ENCODE results near the gene TYSND1. TPM values are rescaled to one million over a fixed set of nuclear protein-coding genes. Genes with fewer than 3 reads are reported as not detected.

The TYSND1 gene
- total RNA-seq, 1 experiment from 2014 or later = 39.3 TPM

- intact Hi-C loops (cut with micrococcal nuclease; ENCODE audit: unreplicated experiment) (no loop called here), in situ Hi-C loops (cut with HindIII; ENCODE audit: low pct_unique_long_range_greater_than_20kb, low sequenced_read_pairs) (no loop called here)
- Histone ChIP-seq H3K4me1 (ENCODE audit: control insufficient read depth, insufficient read depth, low read length) (no peaks in the 10 kb centered on the region; the same call in 1 of the 2 replicates), H3K36me3 (ENCODE audit: control insufficient read depth, insufficient read depth, low read length) (no peaks in the 10 kb centered on the region), H3K27ac (ENCODE audit: low read length) (no peak overlapping the region), H3K9me3 (ENCODE audit: control insufficient read depth, insufficient read depth, low read depth, low read length) (no peaks in the 10 kb centered on the region), H3K4me3 (ENCODE audit: low read depth in 2 of 2, low read length in 2 of 2) (no peak overlapping the region), H3K27me3 (ENCODE audit: control insufficient read depth, insufficient read depth, low read length) (no peaks in the 10 kb centered on the region)
- DNase-seq (ENCODE audit: low read depth, low spot score) (no peak), ATAC-seq (no peak)
- ChIA-PET CTCF (no interaction called here), POLR2A (no interaction called here)
- no TSS peak for BruUV-seq (replicated peaks)
- no peak for TF ChIP-seq POLR2AphosphoS5 (IDR thresholded peaks at IDR 0.05; ENCODE audit: low read depth, low read length)
- no peak for TF ChIP-seq REST (IDR thresholded peaks at IDR 0.05; ENCODE audit: insufficient read depth in 1 of 2, low read depth in 2 of 2, low read length in 1 of 2)
- TF ChIP-seq TCF7L2 (IDR thresholded peaks at IDR 0.05; ENCODE audit: low read depth, low read length) = no peak
- no peak for TF ChIP-seq SIN3A (IDR thresholded peaks at IDR 0.05; ENCODE audit: borderline replicate concordance, insufficient read depth, low read depth, low read length)
- no peak for TF ChIP-seq CTCF (IDR thresholded peaks at IDR 0.05)
Measured at GRCh38 chr10:70139151-70139996, 7.1 kb downstream of the TYSND1 start.

GRCh38 chr10:70137927-70138883 is 8.3 kb downstream of the TYSND1 start:
- CTCF ChIA-PET = interaction anchor here (0.7 kb wide), 1 partner anchor 13 kb away, joined by 8 read pairs; no protein-coding TSS in a partner anchor
- in situ Hi-C loops (cut with HindIII; ENCODE audit: low pct_unique_long_range_greater_than_20kb, low sequenced_read_pairs) = no loop called here
- no peaks in the 10 kb centered on the region for H3K27me3 ChIP-seq (ENCODE audit: control insufficient read depth, insufficient read depth, low read length)
- no peak for DNase-seq (ENCODE audit: low read depth, low spot score)
- no peak overlapping the region for H3K4me3 ChIP-seq (ENCODE audit: low read depth in 2 of 2, low read length in 2 of 2)
- no peak for ATAC-seq
- intact Hi-C loops (cut with micrococcal nuclease; ENCODE audit: unreplicated experiment) = no loop called here
- H3K27ac ChIP-seq (ENCODE audit: low read length) = no peak overlapping the region
- H3K36me3 ChIP-seq (ENCODE audit: control insufficient read depth, insufficient read depth, low read length) = no peaks in the 10 kb centered on the region
- POLR2A ChIA-PET = interaction anchor here (0.5 kb wide), 1 partner anchor 8 kb away, joined by 3 read pairs; no protein-coding TSS in a partner anchor
- no TSS peak for BruUV-seq (replicated peaks)
- TF ChIP-seq REST (IDR thresholded peaks at IDR 0.05; ENCODE audit: insufficient read depth in 1 of 2, low read depth in 2 of 2, low read length in 1 of 2) (no peak), CTCF (IDR thresholded peaks at IDR 0.05) (no peak), POLR2AphosphoS5 (IDR thresholded peaks at IDR 0.05; ENCODE audit: low read depth, low read length) (no peak; the same call in 1 of the 2 replicates), SIN3A (IDR thresholded peaks at IDR 0.05; ENCODE audit: borderline replicate concordance, insufficient read depth, low read depth, low read length) (no peak), TCF7L2 (IDR thresholded peaks at IDR 0.05; ENCODE audit: low read depth, low read length) (no peak)
- peaks cover 1% of the 10 kb centered on the region for H3K4me1 ChIP-seq (ENCODE audit: control insufficient read depth, insufficient read depth, low read length)
- no peaks in the 10 kb centered on the region for H3K9me3 ChIP-seq (ENCODE audit: control insufficient read depth, insufficient read depth, low read depth, low read length)

All from Panc1 (cell line).